GM10266 (cell line): Measurements from ENCODE around the gene PPARGC1A.

Experiments used
- DNase-seq: peaks from one replicate; pipeline ENCODE4 v3.0.0; 2012; ENCODE audit errors: extremely low spot score
- TF ChIP-seq, protein P1 (sequence below): IDR thresholded peaks from 2 replicates; pipeline ENCODE4 v1.5.1; 2012; ENCODE audit warnings: mild to moderate bottlenecking, low read depth; ENCODE audit not compliant: control insufficient read depth, insufficient read depth; ENCODE audit errors: missing control alignments

Gene PPARGC1A, protein sequence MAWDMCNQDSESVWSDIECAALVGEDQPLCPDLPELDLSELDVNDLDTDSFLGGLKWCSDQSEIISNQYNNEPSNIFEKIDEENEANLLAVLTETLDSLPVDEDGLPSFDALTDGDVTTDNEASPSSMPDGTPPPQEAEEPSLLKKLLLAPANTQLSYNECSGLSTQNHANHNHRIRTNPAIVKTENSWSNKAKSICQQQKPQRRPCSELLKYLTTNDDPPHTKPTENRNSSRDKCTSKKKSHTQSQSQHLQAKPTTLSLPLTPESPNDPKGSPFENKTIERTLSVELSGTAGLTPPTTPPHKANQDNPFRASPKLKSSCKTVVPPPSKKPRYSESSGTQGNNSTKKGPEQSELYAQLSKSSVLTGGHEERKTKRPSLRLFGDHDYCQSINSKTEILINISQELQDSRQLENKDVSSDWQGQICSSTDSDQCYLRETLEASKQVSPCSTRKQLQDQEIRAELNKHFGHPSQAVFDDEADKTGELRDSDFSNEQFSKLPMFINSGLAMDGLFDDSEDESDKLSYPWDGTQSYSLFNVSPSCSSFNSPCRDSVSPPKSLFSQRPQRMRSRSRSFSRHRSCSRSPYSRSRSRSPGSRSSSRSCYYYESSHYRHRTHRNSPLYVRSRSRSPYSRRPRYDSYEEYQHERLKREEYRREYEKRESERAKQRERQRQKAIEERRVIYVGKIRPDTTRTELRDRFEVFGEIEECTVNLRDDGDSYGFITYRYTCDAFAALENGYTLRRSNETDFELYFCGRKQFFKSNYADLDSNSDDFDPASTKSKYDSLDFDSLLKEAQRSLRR

DNA sequence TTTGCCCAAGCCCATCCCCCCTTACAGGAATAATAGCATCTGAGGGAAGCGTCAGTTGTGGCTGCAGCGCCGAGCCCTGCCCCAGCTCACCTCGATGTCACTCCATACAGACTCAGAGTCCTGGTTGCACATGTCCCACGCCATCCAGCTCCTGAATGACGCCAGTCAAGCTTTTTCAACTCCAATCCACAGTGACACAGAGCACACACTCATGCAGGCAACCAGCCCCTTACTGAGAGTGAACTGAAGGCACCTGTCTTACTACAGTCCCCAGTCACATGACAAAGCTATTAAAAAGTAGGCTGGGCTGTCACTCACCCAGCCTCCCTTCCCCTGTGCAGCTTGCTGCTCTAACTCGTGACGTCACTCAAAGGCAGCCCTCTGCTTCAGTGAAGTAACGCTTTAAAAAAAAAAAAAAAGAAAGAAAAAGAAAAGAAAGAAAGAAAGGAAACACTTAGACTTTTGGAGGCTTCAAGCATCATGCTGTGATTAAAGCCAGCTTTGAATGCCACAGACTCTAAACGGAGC lies at the start of gene PPARGC1A:
TSS of gene PPARGC1A (minus strand) at position 234 of the 528 bp plus-strand sequence. CDS start at position 144, 90 bp downstream.
- TF ChIP-seq, protein P1, sequence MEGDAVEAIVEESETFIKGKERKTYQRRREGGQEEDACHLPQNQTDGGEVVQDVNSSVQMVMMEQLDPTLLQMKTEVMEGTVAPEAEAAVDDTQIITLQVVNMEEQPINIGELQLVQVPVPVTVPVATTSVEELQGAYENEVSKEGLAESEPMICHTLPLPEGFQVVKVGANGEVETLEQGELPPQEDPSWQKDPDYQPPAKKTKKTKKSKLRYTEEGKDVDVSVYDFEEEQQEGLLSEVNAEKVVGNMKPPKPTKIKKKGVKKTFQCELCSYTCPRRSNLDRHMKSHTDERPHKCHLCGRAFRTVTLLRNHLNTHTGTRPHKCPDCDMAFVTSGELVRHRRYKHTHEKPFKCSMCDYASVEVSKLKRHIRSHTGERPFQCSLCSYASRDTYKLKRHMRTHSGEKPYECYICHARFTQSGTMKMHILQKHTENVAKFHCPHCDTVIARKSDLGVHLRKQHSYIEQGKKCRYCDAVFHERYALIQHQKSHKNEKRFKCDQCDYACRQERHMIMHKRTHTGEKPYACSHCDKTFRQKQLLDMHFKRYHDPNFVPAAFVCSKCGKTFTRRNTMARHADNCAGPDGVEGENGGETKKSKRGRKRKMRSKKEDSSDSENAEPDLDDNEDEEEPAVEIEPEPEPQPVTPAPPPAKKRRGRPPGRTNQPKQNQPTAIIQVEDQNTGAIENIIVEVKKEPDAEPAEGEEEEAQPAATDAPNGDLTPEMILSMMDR = no peak
- no peak for DNase-seq

DNA sequence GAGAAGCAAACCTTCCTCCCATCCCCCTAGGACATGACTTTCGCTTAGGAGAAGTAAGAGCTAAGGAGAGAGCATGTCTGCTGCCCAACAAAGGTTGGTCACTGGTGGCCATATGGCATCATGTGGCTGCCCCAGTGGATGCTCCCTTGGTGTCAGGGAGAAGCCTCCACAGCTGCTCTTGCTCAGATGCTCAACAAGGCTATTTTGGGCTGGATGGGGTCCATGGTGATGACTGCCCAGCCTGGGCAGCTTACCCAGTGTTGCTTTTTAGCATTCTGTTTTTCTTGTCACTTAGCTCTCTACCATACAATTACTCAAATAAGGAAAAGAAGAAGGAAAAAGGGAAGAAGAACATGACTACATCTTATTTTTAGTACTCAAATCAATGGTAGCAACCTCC lies 48.9 kb upstream of the PPARGC1A start:
- TF ChIP-seq, protein P1 = no peak
- no peak for DNase-seq

DNA sequence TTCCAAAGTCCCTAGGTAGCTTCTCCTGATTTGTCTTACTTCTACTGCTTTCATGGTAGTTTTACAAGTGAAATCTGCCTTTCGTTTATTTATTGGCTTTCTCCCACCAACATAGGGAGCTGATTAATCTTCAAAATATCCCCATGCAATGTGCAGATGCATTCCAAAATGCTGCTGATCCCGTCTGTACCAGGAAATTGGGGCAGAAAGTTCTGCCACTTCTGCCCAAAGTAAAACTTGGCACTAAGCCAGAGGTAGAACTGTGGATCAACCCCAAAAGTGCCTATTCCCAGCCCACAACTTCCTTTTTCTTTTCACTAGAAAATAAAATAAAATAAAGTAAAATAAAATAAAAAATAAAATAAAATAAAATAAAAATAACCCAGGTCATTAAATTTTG lies 47.3 kb upstream of the PPARGC1A start:
- no peak for DNase-seq
- TF ChIP-seq, protein P1 = no peak

DNA sequence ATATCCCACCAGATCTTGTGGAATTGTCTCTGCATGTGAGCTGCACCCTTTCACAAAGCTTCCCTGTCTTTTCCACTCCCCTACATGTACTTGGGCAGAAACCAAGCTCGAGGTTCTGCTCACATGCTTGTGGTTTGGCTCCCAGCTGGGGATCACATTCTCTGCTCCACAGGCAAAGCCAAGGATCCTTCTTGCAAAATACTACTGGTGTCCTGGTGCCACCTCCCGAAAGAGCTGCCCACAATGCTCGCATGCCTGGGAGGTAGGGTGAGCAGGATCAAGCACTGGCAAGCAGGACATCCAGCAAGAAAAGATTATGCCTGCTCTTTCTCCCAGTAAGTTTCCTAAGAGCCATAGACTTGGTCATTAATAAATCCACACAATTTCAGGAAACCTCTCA lies 45.1 kb upstream of the PPARGC1A start:
- DNase-seq = no peak
- TF ChIP-seq, protein P1 = no peak

DNA sequence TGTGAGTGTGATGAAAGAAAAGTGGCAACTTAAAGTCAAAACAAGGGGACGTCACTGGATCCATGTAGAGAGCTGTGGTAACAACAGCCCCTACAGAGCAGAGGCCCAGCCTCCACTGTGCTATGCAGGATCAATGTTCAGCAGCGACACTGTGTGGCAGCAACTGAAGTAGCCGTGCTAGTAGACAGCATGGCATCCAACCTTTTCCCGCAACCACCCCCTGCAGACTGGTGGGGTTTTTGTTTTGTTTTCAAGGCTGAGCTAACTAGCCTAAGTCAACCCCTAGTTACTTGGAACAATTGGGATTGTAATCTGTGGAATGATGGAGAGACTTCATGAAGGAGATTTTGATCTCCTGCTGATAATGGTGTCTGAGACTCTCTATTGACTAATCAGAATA lies 44.4 kb upstream of the PPARGC1A start:
- DNase-seq = no peak

DNA sequence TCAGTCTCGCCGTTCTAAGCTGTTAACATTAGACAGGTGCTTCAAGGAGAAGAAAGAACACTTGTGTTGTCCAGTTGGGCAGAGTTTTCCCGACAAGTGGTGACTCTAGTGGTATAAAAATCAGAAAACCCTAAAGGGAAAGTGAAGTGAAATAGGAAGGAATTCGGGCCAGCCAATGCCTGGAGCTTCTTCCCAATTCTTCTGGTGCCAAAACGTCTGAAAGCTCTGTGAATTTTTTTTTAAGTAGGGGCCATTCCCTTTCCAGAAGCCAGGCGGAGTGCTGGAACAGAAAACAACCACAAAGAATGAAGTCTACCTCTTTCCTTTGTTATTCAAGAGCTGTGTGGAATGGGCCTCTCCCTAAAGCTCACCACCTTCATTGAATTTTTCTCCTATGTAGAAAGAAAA lies 43.1 kb upstream of the PPARGC1A start:
- TF ChIP-seq, protein P1 = no peak
- no peak for DNase-seq

More for the DNA sequence above, 44.4 kb upstream of the PPARGC1A start:
- TF ChIP-seq, protein P1 = no peak
